Measurements from ENCODE around the gene LRMDA. TPM values are rescaled to one million over a fixed set of nuclear protein-coding genes. Genes with fewer than 3 reads are reported as not detected.
"Not testable (repeated sequence)": the region's sequence is repeated elsewhere in the genome, so short reads cannot be mapped to it uniquely, and the experiment has no call there.

LRMDA gene
- total and polyA plus RNA-seq, 2 of the 13 experiments (the other 11 are each of a cell fraction or from before 2014, with no cell fraction given), result 13.4 to 22.0 TPM

DNA sequence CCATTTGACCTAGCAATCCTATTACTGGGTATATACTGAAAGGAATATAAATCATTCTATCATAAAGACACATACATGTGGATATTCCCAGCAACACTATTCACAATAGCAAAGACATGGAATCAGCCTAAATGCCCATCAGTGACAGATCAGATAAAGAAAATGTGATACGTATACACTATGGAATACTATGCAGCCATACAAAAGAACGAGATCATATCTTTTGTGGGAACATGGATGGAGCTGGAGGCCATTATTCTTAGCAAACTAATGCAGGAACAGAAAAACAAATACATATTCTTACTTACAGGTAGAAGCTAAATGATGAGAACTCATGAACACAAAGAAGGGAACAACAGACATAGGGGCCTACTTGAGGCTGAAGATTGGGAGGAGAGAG, 629.6 kb downstream of the LRMDA start:
- ATAC-seq; H4K20me1 ChIP-seq (ENCODE audit: insufficient read depth, low read length); H3K4me3 ChIP-seq (replicated peaks in 1 of 3; ENCODE audit: insufficient read depth in 1 of 3, low read depth in 2 of 3, low read length in 3 of 3); H3K79me2 ChIP-seq (ENCODE audit: insufficient read depth, low read length); H3K9me3 ChIP-seq (ENCODE audit: low read length); H3K27me3 ChIP-seq (ENCODE audit: control insufficient read depth in 1 of 2, insufficient read depth in 2 of 2, low read length in 2 of 2); H3K36me3 ChIP-seq (replicated peaks in 1 of 2; ENCODE audit: control insufficient read depth in 1 of 2, insufficient read depth in 2 of 2, low read length in 2 of 2); H3K4me2 ChIP-seq (ENCODE audit: low read depth, low read length); DNase-seq (ENCODE audit: low spot score); FAIRE-seq; CTCF ChIA-PET (ENCODE audit: low intra/inter-chr PET ratio, low total read pairs); in situ Hi-C loops (cut with HindIII; ENCODE audit: extremely low pct_ligation_motif_present, low pct_unique_long_range_greater_than_20kb); intact Hi-C loops (cut with micrococcal nuclease; ENCODE audit: unreplicated experiment); H3K27ac ChIP-seq (ENCODE audit: extremely low read length, insufficient read depth, low read length); H3K9ac ChIP-seq (ENCODE audit: insufficient read depth, low read depth, low read length); H2AFZ ChIP-seq (ENCODE audit: low read length): not testable (repeated sequence)
- peak; percentile 94 for TF ChIP-seq ZNF260 (CRISPR knock-in tag; IDR thresholded peaks at IDR 0.05; ENCODE audit: borderline replicate concordance, low read depth)
- POLR2A ChIA-PET, result interaction anchor here (1.8 kb wide), 1 partner anchor 10 kb away, joined by 11 read pairs; no protein-coding TSS in a partner anchor
- WGBS (ENCODE audit: low lambda C conversion rate), result 97% methylated on average over 2 of the region's 2 CpGs
- peaks cover 17% of the 10 kb centered on the region for H3K4me1 ChIP-seq (ENCODE audit: insufficient read depth, low read length)
- BruUV-seq (replicated peaks), result TSS peak; percentile 37

- BruUV-seq (replicated peaks), result no TSS peak
- H3K79me2 ChIP-seq (ENCODE audit: insufficient read depth, low read length), result no peaks in the 10 kb centered on the region
- H3K9me3 ChIP-seq (ENCODE audit: low read length), result peaks cover 8% of the 10 kb centered on the region
- ChIA-PET CTCF (ENCODE audit: low intra/inter-chr PET ratio, low total read pairs) (no interaction called here), POLR2A (no interaction called here)
- FAIRE-seq (no peak), ATAC-seq (no peak), DNase-seq (ENCODE audit: low spot score) (no peak)
- H3K27ac ChIP-seq (ENCODE audit: extremely low read length, insufficient read depth, low read length), result no peak overlapping the region
- in situ Hi-C loops (cut with HindIII; ENCODE audit: extremely low pct_ligation_motif_present, low pct_unique_long_range_greater_than_20kb), result no loop called here
- no peaks in the 10 kb centered on the region for H3K36me3 ChIP-seq (replicated peaks in 1 of 2; ENCODE audit: control insufficient read depth in 1 of 2, insufficient read depth in 2 of 2, low read length in 2 of 2)
- H3K9ac ChIP-seq (ENCODE audit: insufficient read depth, low read depth, low read length), result no peak overlapping the region
- intact Hi-C loops (cut with micrococcal nuclease; ENCODE audit: unreplicated experiment), result no loop called here
- H3K4me3 ChIP-seq (replicated peaks in 1 of 3; ENCODE audit: insufficient read depth in 1 of 3, low read depth in 2 of 3, low read length in 3 of 3), result no peak overlapping the region
- WGBS (ENCODE audit: low lambda C conversion rate), result 85% methylated on average over 1 of the region's 1 CpG
- no peaks in the 10 kb centered on the region for H4K20me1 ChIP-seq (ENCODE audit: insufficient read depth, low read length)
- no peaks in the 10 kb centered on the region for H3K27me3 ChIP-seq (ENCODE audit: control insufficient read depth in 1 of 2, insufficient read depth in 2 of 2, low read length in 2 of 2)
- H3K4me1 ChIP-seq (ENCODE audit: insufficient read depth, low read length), result peaks cover 6% of the 10 kb centered on the region; the same call in 1 of the 2 replicates
- no peak overlapping the region for H3K4me2 ChIP-seq (ENCODE audit: low read depth, low read length)
- no peak overlapping the region for H2AFZ ChIP-seq (ENCODE audit: low read length)
- no peak for TF ChIP-seq ARNTL (CRISPR knock-in tag; IDR thresholded peaks at IDR 0.05)
- TF ChIP-seq ARNT (IDR thresholded peaks at IDR 0.05), result no peak
- TF ChIP-seq, protein P1, sequence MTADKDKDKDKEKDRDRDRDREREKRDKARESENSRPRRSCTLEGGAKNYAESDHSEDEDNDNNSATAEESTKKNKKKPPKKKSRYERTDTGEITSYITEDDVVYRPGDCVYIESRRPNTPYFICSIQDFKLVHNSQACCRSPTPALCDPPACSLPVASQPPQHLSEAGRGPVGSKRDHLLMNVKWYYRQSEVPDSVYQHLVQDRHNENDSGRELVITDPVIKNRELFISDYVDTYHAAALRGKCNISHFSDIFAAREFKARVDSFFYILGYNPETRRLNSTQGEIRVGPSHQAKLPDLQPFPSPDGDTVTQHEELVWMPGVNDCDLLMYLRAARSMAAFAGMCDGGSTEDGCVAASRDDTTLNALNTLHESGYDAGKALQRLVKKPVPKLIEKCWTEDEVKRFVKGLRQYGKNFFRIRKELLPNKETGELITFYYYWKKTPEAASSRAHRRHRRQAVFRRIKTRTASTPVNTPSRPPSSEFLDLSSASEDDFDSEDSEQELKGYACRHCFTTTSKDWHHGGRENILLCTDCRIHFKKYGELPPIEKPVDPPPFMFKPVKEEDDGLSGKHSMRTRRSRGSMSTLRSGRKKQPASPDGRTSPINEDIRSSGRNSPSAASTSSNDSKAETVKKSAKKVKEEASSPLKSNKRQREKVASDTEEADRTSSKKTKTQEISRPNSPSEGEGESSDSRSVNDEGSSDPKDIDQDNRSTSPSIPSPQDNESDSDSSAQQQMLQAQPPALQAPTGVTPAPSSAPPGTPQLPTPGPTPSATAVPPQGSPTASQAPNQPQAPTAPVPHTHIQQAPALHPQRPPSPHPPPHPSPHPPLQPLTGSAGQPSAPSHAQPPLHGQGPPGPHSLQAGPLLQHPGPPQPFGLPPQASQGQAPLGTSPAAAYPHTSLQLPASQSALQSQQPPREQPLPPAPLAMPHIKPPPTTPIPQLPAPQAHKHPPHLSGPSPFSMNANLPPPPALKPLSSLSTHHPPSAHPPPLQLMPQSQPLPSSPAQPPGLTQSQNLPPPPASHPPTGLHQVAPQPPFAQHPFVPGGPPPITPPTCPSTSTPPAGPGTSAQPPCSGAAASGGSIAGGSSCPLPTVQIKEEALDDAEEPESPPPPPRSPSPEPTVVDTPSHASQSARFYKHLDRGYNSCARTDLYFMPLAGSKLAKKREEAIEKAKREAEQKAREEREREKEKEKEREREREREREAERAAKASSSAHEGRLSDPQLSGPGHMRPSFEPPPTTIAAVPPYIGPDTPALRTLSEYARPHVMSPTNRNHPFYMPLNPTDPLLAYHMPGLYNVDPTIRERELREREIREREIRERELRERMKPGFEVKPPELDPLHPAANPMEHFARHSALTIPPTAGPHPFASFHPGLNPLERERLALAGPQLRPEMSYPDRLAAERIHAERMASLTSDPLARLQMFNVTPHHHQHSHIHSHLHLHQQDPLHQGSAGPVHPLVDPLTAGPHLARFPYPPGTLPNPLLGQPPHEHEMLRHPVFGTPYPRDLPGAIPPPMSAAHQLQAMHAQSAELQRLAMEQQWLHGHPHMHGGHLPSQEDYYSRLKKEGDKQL (CRISPR knock-in tag; IDR thresholded peaks at IDR 0.05; ENCODE audit: low read depth), result no peak
- TF ChIP-seq REPIN1 (CRISPR knock-in tag; IDR thresholded peaks at IDR 0.05; ENCODE audit: borderline replicate concordance, low read depth), result no peak
- TF ChIP-seq, protein P2, sequence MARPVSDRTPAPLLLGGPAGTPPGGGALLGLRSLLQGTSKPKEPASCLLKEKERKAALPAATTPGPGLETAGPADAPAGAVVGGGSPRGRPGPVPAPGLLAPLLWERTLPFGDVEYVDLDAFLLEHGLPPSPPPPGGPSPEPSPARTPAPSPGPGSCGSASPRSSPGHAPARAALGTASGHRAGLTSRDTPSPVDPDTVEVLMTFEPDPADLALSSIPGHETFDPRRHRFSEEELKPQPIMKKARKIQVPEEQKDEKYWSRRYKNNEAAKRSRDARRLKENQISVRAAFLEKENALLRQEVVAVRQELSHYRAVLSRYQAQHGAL (CRISPR knock-in tag; IDR thresholded peaks at IDR 0.05; ENCODE audit: not compliant biosample characterization), result no peak
- TF ChIP-seq, protein P3, sequence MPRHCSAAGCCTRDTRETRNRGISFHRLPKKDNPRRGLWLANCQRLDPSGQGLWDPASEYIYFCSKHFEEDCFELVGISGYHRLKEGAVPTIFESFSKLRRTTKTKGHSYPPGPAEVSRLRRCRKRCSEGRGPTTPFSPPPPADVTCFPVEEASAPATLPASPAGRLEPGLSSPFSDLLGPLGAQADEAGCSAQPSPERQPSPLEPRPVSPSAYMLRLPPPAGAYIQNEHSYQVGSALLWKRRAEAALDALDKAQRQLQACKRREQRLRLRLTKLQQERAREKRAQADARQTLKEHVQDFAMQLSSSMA (CRISPR knock-in tag; IDR thresholded peaks at IDR 0.05), result no peak
- no peak for TF ChIP-seq DNMT3B (CRISPR knock-in tag; conservative IDR thresholded peaks at IDR 0.05)
- TF ChIP-seq SALL1 (CRISPR knock-in tag; IDR thresholded peaks at IDR 0.05), result no peak
- no peak for TF ChIP-seq TBL1XR1 (IDR thresholded peaks at IDR 0.05; ENCODE audit: borderline replicate concordance, low read length, partially characterized antibody)
These were observed 635.0 kb downstream of the LRMDA start for GRCh38 chr10:76066457-76066856.

Measured in HepG2 (cell line).